Colonic mucosa (tissue), 4 donors: ENCODE results near the gene HES3. TPM values are rescaled to one million over a fixed set of nuclear protein-coding genes. Genes with fewer than 3 reads are reported as not detected.

Experiments used
- DNase-seq: peaks from one replicate; pipeline ENCODE4 v3.0.0-alpha.2; 2020
- H3K27ac ChIP-seq: fragments of 200-600 bp; one replicate; pipeline ENCODE4 v1.8.0; 2021
- H3K27me3 ChIP-seq: fragments of 200-600 bp; one replicate; pipeline ENCODE4 v1.8.0; 2021
- H3K36me3 ChIP-seq: fragments of 200-600 bp; one replicate; pipeline ENCODE4 v1.8.0; 2021
- H3K4me1 ChIP-seq: fragments of 200-600 bp; one replicate; pipeline ENCODE4 v1.8.0; 2021; ENCODE audit warnings: mild to moderate bottlenecking
- H3K4me3 ChIP-seq: fragments of 200-600 bp; one replicate; pipeline ENCODE4 v1.8.0; 2021
- H3K9ac ChIP-seq, 2 donors: one replicate each; pipeline ENCODE4 v1.7.0; 2013; ENCODE audit warnings: control low read depth in 2 of 2, low read depth in 2 of 2, low read length in 2 of 2
- H3K9me3 ChIP-seq: fragments of 200-600 bp; one replicate; pipeline ENCODE4 v1.8.0; 2021
- intact Hi-C: fragments of 100-400 bp; cut with DNase I; formaldehyde crosslinking; loops from one replicate; pipeline ENCODE4 v1.14.1; 2022
- total RNA-seq, 2 donors: library from RNA; stranded (reverse); fragmentation: NEBNext Ultra II Directional in 1 of 2; extraction: Animal tissue kit (Norgen Biotek cat#: 25700) in 1 of 2; gene quantifications; one replicate each; pipeline ENCODE4 v1.2.1, GENCODE V29; 2021
- TF ChIP-seq, protein P1 (sequence below): fragments of 200-600 bp; IDR thresholded peaks from one replicate; pipeline ENCODE4 v1.8.0; 2022; ENCODE audit warnings: antibody characterized with exemption, mild to moderate bottlenecking
- donor health status: healthy.
- donor health status: DM: no; HTN: no; CAD: no.
- donor health status: DM: no; HTN: no; CAD: no.

HES3 gene
- total RNA-seq, 2 donors from 2014 or later, result not detected

DNA sequence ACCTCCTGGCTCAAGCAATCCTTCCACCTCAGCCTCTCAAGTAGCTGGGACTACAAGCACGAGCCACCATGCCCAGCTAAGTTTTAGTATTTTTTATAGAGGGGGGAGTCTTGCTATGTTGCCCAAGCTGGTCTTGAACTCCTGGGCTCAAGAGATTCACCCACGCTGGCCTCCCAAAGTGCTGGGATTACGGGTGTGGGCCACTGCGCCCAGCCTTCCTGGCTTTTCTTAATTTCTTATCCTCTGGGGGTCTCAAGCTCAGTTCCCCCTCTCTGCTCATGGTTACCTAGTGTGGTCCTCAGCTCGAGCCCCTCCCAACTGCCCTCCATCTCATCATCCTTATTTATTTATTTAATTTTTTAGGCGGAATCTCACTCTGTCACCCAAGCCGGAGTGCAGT, 41.7 kb upstream of the HES3 start:
- Histone ChIP-seq H3K4me3 (no peak overlapping the region), H3K9me3 (no peaks in the 10 kb centered on the region), H3K27ac (no peak overlapping the region), H3K4me1 (peaks cover 9% of the 10 kb centered on the region), H3K36me3 (no peaks in the 10 kb centered on the region), H3K9ac (no peak overlapping the region), H3K27me3 (no peaks in the 10 kb centered on the region)
- intact Hi-C loops, result no loop called here
- no peak for DNase-seq
- TF ChIP-seq, protein P1, sequence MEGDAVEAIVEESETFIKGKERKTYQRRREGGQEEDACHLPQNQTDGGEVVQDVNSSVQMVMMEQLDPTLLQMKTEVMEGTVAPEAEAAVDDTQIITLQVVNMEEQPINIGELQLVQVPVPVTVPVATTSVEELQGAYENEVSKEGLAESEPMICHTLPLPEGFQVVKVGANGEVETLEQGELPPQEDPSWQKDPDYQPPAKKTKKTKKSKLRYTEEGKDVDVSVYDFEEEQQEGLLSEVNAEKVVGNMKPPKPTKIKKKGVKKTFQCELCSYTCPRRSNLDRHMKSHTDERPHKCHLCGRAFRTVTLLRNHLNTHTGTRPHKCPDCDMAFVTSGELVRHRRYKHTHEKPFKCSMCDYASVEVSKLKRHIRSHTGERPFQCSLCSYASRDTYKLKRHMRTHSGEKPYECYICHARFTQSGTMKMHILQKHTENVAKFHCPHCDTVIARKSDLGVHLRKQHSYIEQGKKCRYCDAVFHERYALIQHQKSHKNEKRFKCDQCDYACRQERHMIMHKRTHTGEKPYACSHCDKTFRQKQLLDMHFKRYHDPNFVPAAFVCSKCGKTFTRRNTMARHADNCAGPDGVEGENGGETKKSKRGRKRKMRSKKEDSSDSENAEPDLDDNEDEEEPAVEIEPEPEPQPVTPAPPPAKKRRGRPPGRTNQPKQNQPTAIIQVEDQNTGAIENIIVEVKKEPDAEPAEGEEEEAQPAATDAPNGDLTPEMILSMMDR, result no peak

DNA sequence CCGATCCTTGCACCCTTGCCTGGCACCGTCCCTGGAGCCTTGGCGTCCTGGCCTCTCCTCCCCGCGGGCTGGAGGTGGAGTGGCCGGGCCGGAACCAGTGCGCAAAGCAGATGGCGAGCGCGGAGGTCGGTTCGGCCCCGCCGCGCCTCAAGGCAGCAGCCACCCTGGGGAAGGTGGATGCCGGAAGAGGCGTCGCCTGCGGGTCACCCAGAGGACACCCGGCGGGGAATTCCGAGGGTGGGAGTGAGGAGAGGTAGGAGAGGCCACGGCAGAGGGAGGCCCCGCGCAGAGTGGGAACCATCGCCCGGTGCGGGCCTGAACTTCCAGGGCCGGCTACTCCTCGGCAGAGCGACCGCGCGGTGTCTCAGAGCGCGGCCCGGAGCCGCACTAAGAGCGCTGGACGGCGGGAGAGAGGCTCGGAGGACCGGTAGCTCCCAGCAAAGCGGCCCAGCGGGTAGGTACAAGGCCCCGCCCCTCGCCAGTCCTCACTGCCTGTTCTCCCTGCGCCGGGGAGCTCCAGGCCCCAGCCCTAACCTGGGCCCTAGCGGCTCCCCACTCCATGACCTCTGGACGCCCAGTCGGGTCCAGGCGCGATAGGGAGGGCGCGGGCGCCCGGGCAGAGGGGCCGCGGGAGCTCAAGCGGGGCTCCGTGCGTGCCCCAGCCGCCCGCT, 38.0 kb upstream of the HES3 start, which contains the start of gene RNF207:
Gene RNF207, plus strand, starts transcription at position 271 of the 671 bp plus-strand sequence. CDS start 417 bp downstream, outside the sequence.
- DNase-seq, result peak; percentile 70
- Histone ChIP-seq H3K27me3 (no peaks in the 10 kb centered on the region), H3K36me3 (no peaks in the 10 kb centered on the region), H3K4me3 (peak within 1 kb of the TSS; percentile 65), H3K4me1 (peaks cover 12% of the 10 kb centered on the region), H3K27ac (peak within 1 kb of the TSS; percentile 86), H3K9me3 (no peaks in the 10 kb centered on the region), H3K9ac (peak within 1 kb of the TSS; percentile 71 to 73)
- TF ChIP-seq, protein P1, result no peak
- intact Hi-C loops, result no loop called here

DNA sequence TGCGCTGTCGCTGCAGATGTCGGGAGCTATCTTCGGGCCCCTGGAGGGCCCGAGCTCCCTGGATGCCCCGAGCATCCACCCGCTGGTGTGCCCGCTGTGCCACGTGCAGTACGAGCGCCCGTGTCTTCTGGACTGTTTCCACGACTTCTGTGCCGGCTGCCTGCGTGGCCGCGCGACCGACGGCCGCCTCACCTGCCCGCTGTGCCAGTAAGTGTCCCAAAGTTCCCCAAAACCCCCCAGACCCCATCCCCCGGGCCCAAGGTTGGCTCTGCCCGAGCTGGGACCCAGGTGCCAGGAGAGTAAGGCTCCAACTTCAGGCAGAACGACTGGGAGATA, 37.5 kb upstream of the HES3 start:
- peak overlapping the region; percentile 71 to 73 for H3K9ac ChIP-seq
- no peaks in the 10 kb centered on the region for H3K27me3 ChIP-seq
- no peak overlapping the region for H3K27ac ChIP-seq
- TF ChIP-seq, protein P1, result no peak
- H3K4me3 ChIP-seq, result peak overlapping the region; percentile 65
- H3K36me3 ChIP-seq, result no peaks in the 10 kb centered on the region
- intact Hi-C loops, result no loop called here
- DNase-seq, result no peak
- peaks cover 12% of the 10 kb centered on the region for H3K4me1 ChIP-seq
- H3K9me3 ChIP-seq, result no peaks in the 10 kb centered on the region

DNA sequence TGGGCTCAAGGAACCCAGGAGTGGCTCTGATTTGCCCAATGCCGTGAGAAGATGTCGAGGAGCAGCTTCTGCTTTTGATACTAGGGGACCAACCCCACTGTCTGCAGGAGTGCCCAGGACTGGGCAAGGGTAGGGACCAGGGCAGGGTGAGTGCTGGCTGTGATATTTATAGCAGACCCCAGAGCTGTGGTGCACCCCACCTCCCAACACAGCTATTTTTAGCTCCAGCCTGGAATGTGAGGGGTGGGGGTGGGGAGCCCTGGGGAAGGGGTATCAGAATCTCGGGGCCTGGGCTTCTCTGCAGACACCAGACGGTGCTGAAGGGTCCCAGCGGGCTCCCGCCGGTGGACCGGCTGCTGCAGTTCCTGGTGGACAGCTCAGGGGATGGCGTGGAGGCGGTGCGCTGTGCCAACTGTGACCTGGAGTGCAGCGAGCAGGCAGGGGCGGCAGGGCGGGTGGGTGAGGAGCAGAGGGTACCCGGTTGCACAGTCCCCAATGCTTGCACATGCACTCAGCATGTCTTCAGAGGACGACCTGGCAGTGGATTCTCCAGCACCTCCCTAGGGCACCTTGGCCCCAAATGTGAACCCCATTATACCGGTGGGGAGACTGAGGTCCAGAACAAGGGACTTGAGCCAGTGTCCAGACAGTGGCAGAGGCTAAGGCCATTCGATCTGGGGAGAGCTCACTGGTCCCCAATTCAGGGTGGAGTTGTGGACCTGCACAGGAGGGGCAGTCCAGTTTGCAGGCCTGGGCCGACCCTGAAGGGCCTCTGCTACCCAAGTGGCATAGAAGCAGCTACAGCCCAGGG, 36.7 kb upstream of the HES3 start:
- H3K4me3 ChIP-seq, result peak overlapping the region; percentile 65
- no peaks in the 10 kb centered on the region for H3K36me3 ChIP-seq
- no peak overlapping the region for H3K27ac ChIP-seq
- H3K27me3 ChIP-seq, result no peaks in the 10 kb centered on the region
- no peaks in the 10 kb centered on the region for H3K9me3 ChIP-seq
- TF ChIP-seq, protein P1, result no peak
- H3K4me1 ChIP-seq, result peaks cover 12% of the 10 kb centered on the region
- intact Hi-C loops, result no loop called here
- DNase-seq, result no peak
- peak overlapping the region in 1 of 2 donors; percentile 71 for H3K9ac ChIP-seq

DNA sequence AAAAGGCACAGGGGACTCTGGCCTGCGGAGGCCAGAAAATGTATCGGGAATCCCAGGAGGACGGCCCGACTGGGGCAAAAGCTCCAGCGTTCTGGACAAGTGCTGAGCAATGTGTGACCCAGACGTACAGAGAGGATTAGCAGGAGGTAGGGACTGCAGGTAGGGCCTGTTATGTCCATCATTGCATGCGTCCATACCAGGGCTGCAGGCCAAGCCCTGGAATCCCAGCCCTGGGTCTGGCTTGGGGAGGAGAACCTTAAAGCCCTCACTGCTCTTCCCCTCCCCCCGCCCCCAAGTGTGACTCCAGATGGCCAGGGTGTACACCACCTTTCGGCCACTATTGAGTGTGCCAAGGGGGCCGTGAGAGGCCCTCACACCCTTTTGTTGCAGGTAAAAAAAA, 36.1 kb upstream of the HES3 start:
- intact Hi-C loops, result no loop called here

More for the DNA sequence above, 36.1 kb upstream of the HES3 start:
- no peaks in the 10 kb centered on the region for H3K36me3 ChIP-seq
- no peak overlapping the region for H3K27ac ChIP-seq
- H3K9me3 ChIP-seq, result no peaks in the 10 kb centered on the region
- DNase-seq, result no peak
- no peak overlapping the region for H3K4me3 ChIP-seq
- TF ChIP-seq, protein P1, result no peak
- H3K4me1 ChIP-seq, result peaks cover 12% of the 10 kb centered on the region
- H3K9ac ChIP-seq, result no peak overlapping the region
- H3K27me3 ChIP-seq, result no peaks in the 10 kb centered on the region
